A549 (cell line): Measurements from ENCODE around the gene KRTAP12-2.

ENCODE experiments used
- CHD2 ChIP-seq: fragments of 150-350 bp; IDR thresholded peaks from 2 replicates; pipeline ENCODE4 v1.6.1; 2014; ENCODE audit warnings: low read length; ENCODE audit not compliant: partially characterized antibody
- KDM5A ChIP-seq: fragments of 200-600 bp; sonication (generic); IDR thresholded peaks from 2 replicates; pipeline ENCODE4 v1.6.1; 2016; ENCODE audit warnings: antibody characterized with exemption, mild to moderate bottlenecking
- TF ChIP-seq, protein P1 (sequence below): fragments of >200 bp; sonication (Bioruptor Twin); formaldehyde crosslinking; IDR thresholded peaks from 3 replicates; pipeline ENCODE4 v1.5.1; 2016

DNA sequence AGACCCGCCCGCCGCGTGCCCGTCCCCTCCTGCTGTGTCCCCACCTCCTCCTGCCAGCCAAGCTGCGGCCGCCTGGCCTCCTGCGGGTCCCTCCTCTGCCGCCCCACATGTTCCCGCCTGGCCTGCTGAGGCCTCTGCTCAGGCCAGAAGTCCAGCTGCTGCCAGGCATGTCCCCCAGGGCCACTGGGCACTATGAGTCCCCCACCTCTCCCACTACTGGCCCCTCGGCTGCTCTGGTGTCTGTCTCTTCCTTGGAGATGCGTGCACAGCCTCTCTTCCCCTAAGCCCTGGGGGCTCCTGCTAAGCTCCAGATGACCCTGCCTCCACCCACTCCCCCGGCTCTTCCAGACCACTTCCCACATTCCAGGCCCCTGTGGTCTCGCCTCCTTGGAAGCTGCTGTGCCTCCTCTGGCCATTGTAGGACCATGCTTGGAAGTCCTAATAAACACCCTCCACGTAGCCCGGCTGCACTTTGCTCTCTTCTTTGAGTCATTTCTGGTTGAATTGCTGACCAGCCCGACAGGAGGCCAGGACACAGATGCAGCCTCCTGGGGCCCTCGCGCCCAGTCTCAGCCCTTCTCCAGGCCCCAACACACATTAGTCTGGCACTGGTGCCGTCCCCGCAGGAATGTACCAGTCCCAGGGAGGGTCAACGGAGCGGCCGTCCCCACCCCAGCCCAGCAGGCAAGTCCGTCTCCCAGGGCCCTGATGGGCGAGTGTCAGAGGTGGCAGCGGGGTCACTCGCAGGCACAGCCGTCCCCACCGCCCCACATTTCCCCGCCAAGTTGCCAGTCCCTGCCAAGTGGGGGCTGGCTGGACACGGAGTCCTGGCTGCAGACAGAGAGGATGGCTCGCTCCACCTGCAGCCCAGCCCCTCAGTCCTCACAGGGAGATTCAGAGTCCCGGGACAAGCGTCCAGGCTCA lies 31.3 kb upstream of the KRTAP12-2 start:
- TF ChIP-seq CHD2 (no peak), KDM5A (no peak)
- TF ChIP-seq, protein P1, sequence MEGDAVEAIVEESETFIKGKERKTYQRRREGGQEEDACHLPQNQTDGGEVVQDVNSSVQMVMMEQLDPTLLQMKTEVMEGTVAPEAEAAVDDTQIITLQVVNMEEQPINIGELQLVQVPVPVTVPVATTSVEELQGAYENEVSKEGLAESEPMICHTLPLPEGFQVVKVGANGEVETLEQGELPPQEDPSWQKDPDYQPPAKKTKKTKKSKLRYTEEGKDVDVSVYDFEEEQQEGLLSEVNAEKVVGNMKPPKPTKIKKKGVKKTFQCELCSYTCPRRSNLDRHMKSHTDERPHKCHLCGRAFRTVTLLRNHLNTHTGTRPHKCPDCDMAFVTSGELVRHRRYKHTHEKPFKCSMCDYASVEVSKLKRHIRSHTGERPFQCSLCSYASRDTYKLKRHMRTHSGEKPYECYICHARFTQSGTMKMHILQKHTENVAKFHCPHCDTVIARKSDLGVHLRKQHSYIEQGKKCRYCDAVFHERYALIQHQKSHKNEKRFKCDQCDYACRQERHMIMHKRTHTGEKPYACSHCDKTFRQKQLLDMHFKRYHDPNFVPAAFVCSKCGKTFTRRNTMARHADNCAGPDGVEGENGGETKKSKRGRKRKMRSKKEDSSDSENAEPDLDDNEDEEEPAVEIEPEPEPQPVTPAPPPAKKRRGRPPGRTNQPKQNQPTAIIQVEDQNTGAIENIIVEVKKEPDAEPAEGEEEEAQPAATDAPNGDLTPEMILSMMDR, result no peak
